Breast epithelium (tissue), 3 donors: ENCODE results near the gene TDP1.

Experiments used
- POLR2A ChIP-seq: fragments of 450-650 bp; IDR thresholded peaks from one replicate; pipeline ENCODE4 v1.6.1; 2016; ENCODE audit warnings: antibody characterized with exemption, mild to moderate bottlenecking, moderate library complexity
- POLR2AphosphoS5 ChIP-seq, 3 donors: sonication (generic); formaldehyde crosslinking; IDR thresholded peaks; one replicate each; pipeline ENCODE4 v1.6.1; 2017; ENCODE audit warnings: antibody characterized with exemption in 3 of 3
- TF ChIP-seq, protein P1 (sequence below), 3 donors: fragments of 450-650 bp; IDR thresholded peaks; one replicate each; pipeline ENCODE4 v1.5.1; 2016 to 2017; ENCODE audit warnings: antibody characterized with exemption in 3 of 3, mild to moderate bottlenecking in 3 of 3, moderate library complexity in 3 of 3

DNA sequence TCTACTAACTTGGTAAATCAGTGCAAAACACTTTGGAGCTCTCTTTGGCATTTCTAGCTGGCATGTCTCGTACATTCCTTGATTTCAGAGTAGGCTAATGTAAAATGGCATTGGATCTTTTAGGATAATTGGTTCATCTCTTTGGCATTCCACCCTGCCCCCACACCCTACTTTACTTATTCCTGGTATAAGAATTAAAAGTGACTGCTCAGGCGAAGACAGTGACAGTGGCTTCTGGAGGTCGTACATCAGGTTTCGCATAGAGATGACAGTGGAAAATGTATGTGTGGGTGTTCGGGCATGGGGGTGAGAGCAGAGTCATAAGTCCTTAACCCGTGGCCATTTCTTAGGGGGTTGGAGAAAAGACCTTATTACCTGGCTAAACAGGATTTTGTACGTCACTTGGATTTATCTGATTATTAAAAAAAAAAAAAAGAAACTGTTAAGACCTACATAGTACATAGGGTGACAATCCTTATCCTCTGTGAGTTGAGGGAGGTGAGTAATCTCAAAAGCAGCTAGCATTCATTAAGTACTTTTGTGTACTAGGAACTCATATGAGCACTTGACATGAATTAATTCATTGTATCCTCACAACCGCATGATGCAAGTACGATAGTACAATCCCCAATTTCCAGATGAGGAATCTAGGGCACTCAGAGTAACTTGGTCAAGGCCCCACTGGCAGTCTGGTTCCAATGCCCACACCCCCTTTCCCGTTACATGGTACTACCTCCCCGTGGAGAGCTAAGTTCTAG, 83.7 kb downstream of the TDP1 start:
- TF ChIP-seq POLR2A: no peak
- TF ChIP-seq, protein P1, sequence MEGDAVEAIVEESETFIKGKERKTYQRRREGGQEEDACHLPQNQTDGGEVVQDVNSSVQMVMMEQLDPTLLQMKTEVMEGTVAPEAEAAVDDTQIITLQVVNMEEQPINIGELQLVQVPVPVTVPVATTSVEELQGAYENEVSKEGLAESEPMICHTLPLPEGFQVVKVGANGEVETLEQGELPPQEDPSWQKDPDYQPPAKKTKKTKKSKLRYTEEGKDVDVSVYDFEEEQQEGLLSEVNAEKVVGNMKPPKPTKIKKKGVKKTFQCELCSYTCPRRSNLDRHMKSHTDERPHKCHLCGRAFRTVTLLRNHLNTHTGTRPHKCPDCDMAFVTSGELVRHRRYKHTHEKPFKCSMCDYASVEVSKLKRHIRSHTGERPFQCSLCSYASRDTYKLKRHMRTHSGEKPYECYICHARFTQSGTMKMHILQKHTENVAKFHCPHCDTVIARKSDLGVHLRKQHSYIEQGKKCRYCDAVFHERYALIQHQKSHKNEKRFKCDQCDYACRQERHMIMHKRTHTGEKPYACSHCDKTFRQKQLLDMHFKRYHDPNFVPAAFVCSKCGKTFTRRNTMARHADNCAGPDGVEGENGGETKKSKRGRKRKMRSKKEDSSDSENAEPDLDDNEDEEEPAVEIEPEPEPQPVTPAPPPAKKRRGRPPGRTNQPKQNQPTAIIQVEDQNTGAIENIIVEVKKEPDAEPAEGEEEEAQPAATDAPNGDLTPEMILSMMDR (IDR thresholded peaks at IDR 0.05): no peak
- no peak for TF ChIP-seq POLR2AphosphoS5 (IDR thresholded peaks at IDR 0.05)
